Stomach smooth muscle (tissue), 2 donors: ENCODE results near the gene F10.

Experiments used
- H3K27ac ChIP-seq: one replicate; pipeline ENCODE4 v1.7.0; 2013; ENCODE audit warnings: mild to moderate bottlenecking, low read length, inconsistent platforms
- H3K27me3 ChIP-seq, 2 donors: one replicate each; pipeline ENCODE4 v1.7.0; 2013; ENCODE audit warnings: low read length in 2 of 2; ENCODE audit not compliant: insufficient read depth in 2 of 2, control insufficient read depth in 1 of 2
- H3K36me3 ChIP-seq, 2 donors: one replicate each; pipeline ENCODE4 v1.7.0; 2013; ENCODE audit warnings: low read length in 2 of 2; ENCODE audit not compliant: control insufficient read depth in 2 of 2, insufficient read depth in 2 of 2
- H3K4me1 ChIP-seq: one replicate; pipeline ENCODE4 v1.7.0; 2013; ENCODE audit warnings: low read length; ENCODE audit not compliant: control insufficient read depth, insufficient read depth
- H3K4me3 ChIP-seq, 2 donors: one replicate each; pipeline ENCODE4 v1.7.0; 2013; ENCODE audit warnings: low read length in 2 of 2
- H3K9ac ChIP-seq, 2 donors: one replicate each; pipeline ENCODE4 v1.7.0; 2013; ENCODE audit warnings: low read length in 2 of 2, mild to moderate bottlenecking in 1 of 2
- H3K9me3 ChIP-seq, 2 donors: one replicate each; pipeline ENCODE4 v1.7.0; 2013; ENCODE audit warnings: low read length in 2 of 2; ENCODE audit not compliant: control insufficient read depth in 2 of 2
- donor health status: healthy.
- donor health status: Pancreatic carcinoma.

The F10 gene

DNA sequence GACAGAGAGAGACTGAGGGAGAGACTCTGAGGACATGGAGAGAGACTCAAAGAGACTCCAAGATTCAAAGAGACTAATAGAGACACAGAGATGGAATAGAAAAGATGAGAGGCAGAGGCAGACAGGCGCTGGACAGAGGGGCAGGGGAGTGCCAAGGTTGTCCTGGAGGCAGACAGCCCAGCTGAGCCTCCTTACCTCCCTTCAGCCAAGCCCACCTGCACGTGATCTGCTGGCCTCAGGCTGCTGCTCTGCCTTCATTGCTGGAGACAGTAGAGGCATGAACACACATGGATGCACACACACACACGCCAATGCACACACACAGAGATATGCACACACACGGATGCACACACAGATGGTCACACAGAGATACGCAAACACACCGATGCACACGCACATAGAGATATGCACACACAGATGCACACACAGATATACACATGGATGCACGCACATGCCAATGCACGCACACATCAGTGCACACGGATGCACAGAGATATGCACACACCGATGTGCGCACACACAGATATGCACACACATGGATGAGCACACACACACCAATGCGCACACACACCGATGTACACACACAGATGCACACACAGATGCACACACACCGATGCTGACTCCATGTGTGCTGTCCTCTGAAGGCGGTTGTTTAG, 3.3 kb upstream of the F10 start:
- Histone ChIP-seq H3K9me3 (no peaks in the 10 kb centered on the region), H3K9ac (no peak overlapping the region), H3K27ac (no peak overlapping the region), H3K27me3 (peaks cover 0 to 7% of the 10 kb centered on the region in 2 donors), H3K4me1 (peaks cover 4% of the 10 kb centered on the region), H3K36me3 (no peaks in the 10 kb centered on the region), H3K4me3 (no peak overlapping the region)

DNA sequence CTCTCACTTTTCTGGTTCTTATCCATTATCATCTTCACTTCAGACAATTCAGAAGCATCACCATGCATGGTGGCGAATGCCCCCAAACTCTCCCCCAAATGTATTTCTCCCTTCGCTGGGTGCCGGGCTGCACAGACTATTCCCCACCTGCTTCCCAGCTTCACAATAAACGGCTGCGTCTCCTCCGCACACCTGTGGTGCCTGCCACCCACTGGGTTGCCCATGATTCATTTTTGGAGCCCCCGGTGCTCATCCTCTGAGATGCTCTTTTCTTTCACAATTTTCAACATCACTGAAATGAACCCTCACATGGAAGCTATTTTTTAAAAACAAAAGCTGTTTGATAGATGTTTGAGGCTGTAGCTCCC, 2.8 kb upstream of the F10 start:
- Histone ChIP-seq H3K4me3 (no peak overlapping the region), H3K9me3 (no peaks in the 10 kb centered on the region), H3K4me1 (peaks cover 4% of the 10 kb centered on the region), H3K9ac (no peak overlapping the region), H3K27me3 (peaks cover 0 to 5% of the 10 kb centered on the region in 2 donors), H3K27ac (no peak overlapping the region), H3K36me3 (no peaks in the 10 kb centered on the region)

DNA sequence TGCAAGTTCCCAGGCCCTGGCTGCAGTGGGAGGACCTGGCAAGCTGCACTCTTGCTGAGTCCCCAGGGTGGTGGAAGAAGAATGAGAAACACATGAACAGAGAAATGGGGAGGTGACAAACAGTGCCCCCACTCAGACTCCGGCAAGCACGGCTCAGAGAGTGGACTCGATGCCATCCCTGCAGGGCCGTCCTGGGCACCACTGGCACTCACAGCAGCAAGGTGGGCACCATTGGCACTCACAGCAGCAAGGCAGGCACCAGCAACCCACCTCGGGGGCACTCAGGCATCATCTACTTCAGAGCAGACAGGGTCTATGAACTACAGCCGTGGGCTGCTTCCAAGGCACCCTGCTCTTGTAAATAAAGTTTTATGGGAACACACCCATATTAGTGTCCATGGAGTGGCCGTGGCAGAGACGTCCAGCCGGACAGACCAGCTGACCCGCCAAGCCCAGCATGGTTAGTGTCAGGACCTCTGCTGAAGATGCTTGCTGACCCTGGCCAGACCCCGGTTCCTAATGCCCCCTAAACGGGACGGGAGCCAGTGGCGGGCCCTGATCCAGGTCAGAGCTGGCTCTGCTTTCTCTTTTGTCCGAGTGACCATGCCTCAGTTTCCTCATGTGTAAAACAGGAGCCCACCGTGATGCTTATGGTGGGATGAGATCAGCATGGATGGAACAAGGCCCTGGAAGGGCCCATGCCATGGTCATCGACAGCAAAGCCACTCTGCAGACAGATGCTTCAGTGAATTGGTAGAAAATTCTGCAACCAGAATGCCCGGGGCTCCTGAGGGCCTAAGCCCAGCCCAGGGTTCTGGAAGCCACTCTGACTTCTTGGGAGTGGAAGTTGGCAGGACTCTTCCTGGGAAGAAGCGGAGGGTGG, 2.1 kb upstream of the F10 start:
- H3K4me1 ChIP-seq, result peaks cover 4% of the 10 kb centered on the region

DNA sequence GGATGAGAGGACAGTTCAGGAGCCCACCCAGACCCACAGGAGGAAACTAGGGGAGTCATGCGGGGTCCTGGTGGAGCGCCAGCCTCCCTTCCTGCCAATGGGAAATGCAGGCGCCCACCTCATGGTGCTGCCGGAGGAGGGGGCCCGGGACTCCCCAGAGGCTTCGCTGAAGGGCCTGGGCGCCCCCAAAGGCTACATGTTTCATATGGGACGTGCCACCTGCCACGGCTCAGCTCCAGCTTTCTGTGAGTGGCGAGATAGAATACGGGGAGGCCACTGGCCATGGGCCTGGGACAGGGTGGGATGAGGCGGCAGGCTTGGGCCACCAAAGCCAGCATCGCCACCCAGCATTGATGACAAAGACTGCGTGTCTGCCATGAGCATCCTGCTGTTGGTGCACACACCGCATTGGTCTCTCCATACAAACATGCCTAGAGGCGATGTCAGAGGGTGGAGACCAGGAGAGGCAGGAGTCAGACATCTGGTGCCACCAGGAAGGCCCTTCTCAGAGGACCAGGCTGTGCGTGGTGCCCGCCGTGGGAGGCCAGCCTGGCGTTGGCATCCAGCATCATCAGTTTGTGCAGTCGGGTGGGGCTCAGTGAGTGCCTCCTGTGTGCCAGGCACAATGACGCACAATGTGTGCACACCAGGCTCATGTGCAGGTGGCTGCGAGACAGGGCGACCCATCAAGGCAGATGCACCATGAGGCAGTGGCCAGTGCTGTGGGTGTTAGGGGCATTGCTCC, 1.2 kb upstream of the F10 start:
- peaks cover 0 to 6% of the 10 kb centered on the region in 2 donors for H3K27me3 ChIP-seq
- H3K4me1 ChIP-seq, result peaks cover 4% of the 10 kb centered on the region
- H3K9me3 ChIP-seq, result no peaks in the 10 kb centered on the region
- H3K36me3 ChIP-seq, result no peaks in the 10 kb centered on the region
- H3K9ac ChIP-seq, result no peak overlapping the region
- no peak overlapping the region for H3K27ac ChIP-seq
- H3K4me3 ChIP-seq, result no peak overlapping the region

More for the DNA sequence above, 2.1 kb upstream of the F10 start:
- H3K9me3 ChIP-seq, result no peaks in the 10 kb centered on the region
- H3K4me3 ChIP-seq, result no peak overlapping the region
- H3K27ac ChIP-seq, result no peak overlapping the region
- no peaks in the 10 kb centered on the region for H3K36me3 ChIP-seq
- H3K9ac ChIP-seq, result no peak overlapping the region
- H3K27me3 ChIP-seq, result peaks cover 0 to 5% of the 10 kb centered on the region in 2 donors

DNA sequence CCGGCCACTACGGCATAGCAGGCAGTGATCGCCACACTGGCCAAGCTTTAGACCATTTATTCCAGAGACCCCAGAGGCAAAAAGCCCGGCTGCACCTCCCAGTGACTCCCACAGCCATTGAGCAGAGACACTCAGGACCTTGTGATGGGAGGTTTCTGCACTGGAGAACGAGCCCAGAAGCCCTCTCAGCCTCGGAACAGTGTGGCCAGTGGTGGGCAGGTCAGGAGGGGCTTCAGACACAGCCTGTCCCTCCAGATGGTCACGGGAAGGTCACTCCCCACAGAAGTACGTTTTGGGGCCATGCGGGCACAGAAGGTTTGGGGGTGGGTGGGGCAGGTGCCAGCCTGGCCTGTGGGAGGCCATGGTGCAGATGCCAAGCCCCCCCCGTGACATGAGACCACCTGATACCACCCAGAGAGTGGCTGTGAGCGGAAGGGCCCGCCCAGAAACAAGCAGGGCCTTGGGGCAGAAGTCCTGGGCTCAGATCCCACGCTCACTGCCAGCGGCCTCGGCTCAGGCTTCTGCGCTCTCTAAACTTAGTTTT, 599 bp upstream of the F10 start:
- Histone ChIP-seq H3K27me3 (peaks cover 0 to 6% of the 10 kb centered on the region in 2 donors), H3K9me3 (no peaks in the 10 kb centered on the region), H3K4me1 (peaks cover 4% of the 10 kb centered on the region), H3K36me3 (no peaks in the 10 kb centered on the region), H3K4me3 (no peak overlapping the region), H3K27ac (no peak overlapping the region), H3K9ac (no peak overlapping the region)

DNA sequence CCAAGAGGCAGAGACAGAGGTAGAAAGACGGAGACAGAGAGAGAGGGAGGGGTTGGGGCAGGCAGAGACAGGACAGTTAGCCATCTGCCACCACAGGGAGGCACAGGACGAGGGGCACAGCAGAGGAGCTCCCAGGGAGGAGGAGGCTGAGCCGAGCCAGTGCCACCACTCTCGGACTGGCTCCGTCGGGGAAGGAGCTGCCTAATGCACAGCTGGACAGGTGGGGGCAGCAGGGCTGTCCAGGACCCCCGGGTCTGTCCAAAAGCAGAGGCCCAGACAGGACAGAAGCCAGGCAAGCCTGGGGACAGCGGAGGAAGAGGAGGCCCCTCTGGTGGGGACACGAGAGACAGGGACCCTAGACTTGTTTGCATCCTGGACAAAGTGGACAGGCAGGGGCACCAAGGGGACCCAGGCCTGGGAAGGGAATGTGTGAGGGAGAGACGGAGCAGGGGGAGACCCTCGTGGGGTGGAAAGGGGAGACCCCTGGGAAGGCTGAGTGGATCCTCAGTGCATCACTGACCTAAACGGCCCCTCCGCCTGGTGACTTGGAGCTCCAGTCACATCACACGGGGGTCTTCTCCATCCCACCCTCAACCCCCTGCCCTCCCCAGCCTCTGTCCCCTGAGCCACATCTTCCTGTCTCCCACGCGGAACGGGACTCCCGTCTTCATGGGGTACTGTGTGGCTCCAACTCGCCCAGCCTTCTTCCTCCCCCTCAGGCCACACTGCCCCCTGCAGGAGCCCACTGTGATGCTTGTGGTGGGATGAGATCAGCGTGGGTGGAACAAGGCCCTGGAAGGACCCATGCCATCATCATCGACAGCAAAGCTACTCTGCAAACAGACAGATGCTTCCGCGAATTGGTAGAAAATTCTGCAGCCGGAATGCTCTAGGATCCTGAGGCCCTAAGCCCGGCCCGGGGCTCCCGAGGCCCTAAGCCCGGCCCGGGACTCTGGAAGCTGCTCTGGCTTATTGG, 915 bp downstream of the F10 start:
- H3K27ac ChIP-seq, result no peak overlapping the region
- peaks cover 4% of the 10 kb centered on the region for H3K4me1 ChIP-seq
- H3K4me3 ChIP-seq, result peak overlapping the region in 1 of 2 donors; percentile 57
- H3K36me3 ChIP-seq, result no peaks in the 10 kb centered on the region
- no peak overlapping the region for H3K9ac ChIP-seq
- H3K9me3 ChIP-seq, result no peaks in the 10 kb centered on the region
- peaks cover 0 to 4% of the 10 kb centered on the region in 2 donors for H3K27me3 ChIP-seq

DNA sequence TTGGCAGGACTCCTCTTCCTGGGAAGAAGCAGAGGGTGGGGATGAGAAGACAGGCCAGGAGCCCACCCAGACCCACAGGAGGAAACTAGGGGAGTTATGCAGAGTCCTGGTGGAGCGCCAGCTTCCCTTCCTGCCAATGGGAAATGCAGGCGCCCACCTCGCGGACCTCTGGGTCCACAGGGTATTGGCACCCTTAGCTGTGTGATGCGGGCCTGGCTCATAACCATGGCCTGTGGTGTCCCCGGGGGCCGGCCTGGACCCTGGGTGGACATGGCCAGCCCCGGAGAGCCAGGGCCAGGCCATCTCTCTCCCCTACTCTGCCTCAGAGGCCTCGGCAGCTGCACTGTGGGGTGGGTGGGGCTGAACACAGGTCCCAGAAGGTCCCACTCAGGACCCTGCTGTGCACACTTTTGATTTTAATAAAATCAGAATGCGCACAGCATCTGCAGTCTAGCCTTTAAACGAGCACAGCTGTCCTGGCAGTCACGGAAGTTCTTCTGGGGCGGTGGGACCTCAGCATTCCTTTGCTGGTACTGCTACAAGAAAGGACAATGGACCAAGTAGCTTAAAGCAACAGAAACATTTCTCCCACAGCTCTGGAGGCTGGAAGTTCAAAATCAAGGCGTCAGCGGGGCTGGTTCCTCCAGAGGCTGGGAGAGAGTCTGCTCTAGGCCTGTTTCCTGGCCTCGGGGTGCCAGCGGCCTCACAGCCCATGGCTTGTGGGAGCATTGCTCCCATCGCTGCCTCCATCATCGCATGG, 1.8 kb downstream of the F10 start:
- Histone ChIP-seq H3K27me3 (peaks cover 2 to 7% of the 10 kb centered on the region in 2 donors), H3K4me3 (no peak overlapping the region), H3K27ac (no peak overlapping the region), H3K9me3 (no peaks in the 10 kb centered on the region), H3K4me1 (peaks cover 4% of the 10 kb centered on the region), H3K9ac (no peak overlapping the region), H3K36me3 (no peaks in the 10 kb centered on the region)

DNA sequence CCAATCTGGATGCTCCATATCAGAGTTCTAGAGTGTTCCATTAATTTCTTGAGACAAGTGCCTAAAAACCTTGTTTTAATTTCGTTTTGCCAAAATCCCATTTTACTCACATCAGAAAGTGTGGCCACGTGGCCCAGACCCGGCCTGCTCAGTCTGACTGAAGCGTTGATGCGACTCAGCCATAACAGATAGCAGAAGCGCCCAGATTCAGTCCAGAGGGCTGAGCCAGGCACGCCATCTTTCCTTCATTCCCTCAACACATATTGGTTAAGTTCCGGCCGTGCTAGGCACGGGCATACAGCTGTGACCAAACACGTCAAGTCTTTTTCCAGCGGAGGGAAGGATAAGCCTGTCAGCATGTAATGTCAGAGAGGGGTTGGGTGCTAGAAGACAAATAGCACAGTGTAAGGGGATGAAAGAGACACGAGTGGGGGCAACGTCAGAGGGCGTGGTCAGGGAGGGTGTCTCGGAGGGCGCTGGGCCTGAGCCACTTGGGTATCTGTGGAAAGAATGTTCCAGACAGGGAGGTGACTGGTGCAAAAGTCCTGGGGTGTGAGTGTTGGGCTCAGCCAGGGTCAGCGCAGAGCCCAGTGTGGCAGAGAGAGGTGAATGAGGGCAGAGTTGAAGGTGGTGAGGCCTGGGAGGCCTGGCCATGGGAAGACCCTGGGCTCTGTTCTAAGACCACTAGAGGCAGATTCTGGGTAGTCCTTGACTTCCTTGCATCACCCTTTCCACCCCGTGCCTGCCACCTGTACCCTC, 3.1 kb downstream of the F10 start:
- no peak overlapping the region for H3K4me3 ChIP-seq
- no peaks in the 10 kb centered on the region for H3K36me3 ChIP-seq
- no peak overlapping the region for H3K27ac ChIP-seq
- H3K27me3 ChIP-seq, result peaks cover 13% of the 10 kb centered on the region in 2 donors
- H3K9ac ChIP-seq, result no peak overlapping the region
- no peaks in the 10 kb centered on the region for H3K9me3 ChIP-seq
- peaks cover 9% of the 10 kb centered on the region for H3K4me1 ChIP-seq
